Measurements from ENCODE around the gene FAM184A. TPM values are rescaled to one million over a fixed set of nuclear protein-coding genes. Genes with fewer than 3 reads are reported as not detected.
A peak's percentile ranks its signal among the peaks of the same experiment; 100 is the strongest.
"Not testable (repeated sequence)": the region's sequence is repeated elsewhere in the genome, so short reads cannot be mapped to it uniquely, and the experiment has no call there.

The FAM184A gene
- total RNA-seq, 1 donor from 2014 or later = 1.0 TPM

GRCh38 chr6:119100115-119100514 is 21.7 kb upstream of the FAM184A start:
- DNase-seq (ENCODE audit: low spot score) = no peak

- DNase-seq (ENCODE audit: low spot score) = not testable (repeated sequence)
Observed at GRCh38 chr6:119097815-119098361, 19.4 kb upstream of the FAM184A start.

- DNase-seq (ENCODE audit: low spot score) = peak; percentile 65
Observed at GRCh38 chr6:119096721-119097565, 18.5 kb upstream of the FAM184A start.

GRCh38 chr6:119090256-119090655 is 11.8 kb upstream of the FAM184A start:
- DNase-seq (ENCODE audit: low spot score) = no peak

DNA sequence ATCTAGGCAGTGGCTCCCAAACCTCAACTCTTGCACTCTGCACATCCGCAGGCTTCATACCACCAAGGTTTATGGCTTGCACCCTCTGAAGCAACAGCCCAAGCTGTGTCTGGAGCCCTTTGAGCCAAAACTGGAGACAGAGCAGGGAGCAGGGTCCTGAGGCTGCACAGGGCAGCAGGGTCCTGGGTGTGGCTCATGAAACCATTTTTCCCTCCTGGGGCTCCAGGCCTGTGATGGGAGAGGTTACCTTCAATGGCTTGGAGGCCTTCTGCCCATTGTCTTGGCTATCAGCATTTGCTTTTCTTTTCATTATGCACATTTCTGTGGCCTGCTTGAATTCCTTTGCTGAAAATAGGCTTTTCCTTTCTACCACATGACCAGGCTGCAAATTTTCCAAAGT is 6.3 kb upstream of the FAM184A start:
- no peak for DNase-seq (ENCODE audit: low spot score)

DNA sequence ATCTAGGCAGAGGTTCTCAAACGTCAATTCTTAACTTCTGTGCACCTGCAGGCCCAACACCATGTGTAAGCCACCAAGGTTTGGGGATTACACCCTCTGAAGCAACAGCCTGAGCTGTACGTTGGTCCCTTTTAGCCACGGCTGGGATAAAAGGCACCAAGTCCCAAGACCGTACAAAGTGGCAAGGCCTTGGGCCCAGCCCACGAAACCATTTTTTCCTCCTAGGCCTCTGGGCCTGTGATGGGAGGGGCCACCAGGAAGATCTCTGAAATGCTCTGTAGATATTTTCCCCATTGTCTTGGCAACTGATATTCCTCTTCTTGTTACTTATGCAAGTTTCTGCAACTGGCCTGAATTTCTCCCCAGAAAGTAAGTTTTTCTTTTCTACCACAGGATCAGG is 4.5 kb upstream of the FAM184A start:
- no peak for DNase-seq (ENCODE audit: low spot score)

GRCh38 chr6:119079283-119079809 is 882 bp upstream of the FAM184A start:
- DNase-seq (ENCODE audit: low spot score) = no peak

DNA sequence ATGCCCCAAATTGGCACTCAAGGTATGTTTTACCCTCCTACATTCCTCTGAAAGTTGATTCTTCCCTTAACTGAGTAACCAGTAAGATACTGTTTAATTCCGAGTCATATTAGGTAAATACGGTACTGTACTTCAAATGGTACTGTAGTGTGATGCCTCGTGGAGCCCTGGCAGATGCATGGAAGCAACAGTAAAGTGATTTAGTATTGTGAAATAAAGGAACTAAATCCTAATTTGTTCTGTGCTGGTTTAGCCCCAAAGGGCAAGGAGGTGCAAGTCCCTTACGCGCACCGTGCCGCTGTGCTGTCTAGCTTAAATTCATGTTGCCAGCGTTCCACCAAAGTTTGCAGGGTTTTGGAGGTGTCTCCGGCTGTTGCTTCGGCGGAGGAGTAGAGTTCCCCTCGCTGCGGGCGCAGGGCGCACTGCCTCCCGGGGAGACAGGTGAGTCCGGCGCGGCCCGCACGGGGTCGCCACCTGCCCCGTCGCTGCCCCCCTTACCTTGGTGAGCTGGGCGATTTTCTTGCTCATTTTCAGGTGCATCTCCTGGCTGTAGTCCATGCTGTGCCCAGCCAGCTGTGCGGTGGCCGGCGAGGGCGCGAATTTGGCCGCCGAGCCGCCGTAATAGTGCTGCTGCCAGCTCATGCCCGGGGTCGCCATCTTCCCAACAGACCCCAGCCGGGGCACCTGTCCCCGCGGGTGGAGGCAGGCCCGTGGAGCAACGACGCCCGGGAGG is 655 bp downstream of the FAM184A start:
- no peak for DNase-seq (ENCODE audit: low spot score)

GRCh38 chr6:119077391-119077642 is 1.1 kb downstream of the FAM184A start:
- DNase-seq (ENCODE audit: low spot score) = no peak

DNA sequence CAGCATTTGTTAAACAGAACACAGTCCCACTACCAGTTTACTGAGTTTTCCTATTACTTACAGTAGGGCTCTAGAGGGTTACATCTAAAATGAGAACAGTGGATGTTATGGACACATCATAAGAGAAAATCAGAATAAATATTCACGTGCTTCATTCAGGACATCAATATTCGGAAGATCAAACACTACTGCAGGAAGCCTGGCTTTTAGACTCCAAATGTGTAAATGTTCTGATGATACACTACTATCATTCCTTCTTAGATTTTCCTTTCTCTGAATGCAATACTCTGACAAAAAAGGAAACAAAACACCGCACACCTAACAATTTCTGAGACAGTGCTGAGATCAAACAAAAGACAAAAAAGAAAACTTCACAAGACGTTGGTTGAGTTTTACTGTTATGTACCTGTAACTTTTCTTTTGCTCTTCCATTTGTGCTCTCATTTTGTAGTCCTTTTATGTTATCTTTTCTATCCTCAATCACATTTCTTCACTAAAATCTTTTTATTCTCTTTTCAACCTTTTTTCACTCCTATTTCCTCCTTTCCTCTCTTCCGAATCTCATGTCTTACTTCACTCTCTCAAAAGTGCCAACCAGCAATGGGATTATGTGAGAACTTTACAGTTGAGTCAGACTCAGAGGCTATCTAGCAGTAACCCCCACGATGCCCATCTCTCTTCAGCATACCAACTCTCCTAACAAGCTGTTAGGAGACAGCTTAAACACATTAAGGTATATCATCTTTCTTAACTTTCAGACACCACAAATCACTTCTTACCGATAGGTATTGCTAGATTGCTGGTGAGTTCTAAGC is 1.7 kb downstream of the FAM184A start:
- no peak for DNase-seq (ENCODE audit: low spot score)

- no peak for DNase-seq (ENCODE audit: low spot score)
Observed at GRCh38 chr6:119076173-119076572, 2.3 kb downstream of the FAM184A start.

DNA sequence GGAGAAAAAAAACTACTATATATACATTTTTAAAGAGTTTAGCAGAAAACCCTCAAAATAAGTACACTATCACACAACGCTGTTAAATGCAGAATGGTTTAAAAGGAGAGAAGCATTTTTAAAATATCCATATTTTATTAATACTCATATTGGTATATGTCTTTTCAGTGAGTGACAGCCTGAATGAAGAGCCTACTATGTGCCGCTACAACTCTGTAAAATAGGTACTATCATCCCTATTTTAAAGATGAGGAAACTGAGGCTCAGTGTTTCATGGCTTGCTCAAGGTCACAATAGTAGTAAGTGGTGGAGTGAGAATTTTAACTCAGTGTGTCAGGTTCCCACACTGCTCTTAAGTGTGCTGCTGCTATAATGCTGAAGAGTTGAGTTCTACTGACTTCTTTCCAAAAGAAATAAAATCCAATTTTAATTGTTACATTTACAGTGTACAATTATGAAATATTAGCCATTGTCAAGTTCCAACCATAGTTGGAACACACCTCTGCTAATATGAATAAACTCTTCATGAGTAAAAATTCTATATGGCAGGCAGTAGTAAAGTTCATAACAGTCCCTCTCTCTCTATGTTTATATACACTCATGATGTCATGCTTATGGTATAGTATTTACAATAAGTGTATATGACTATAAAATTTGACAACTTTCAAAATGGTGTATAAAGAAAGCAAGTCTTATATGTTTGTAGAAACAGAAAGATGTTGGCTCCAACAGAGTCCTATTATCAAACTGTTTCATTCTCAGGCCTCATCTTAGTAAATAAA is 3.1 kb downstream of the FAM184A start:
- DNase-seq (ENCODE audit: low spot score) = no peak

- no peak for DNase-seq (ENCODE audit: low spot score)
Observed at GRCh38 chr6:119073307-119074051, 5.0 kb downstream of the FAM184A start.

DNA sequence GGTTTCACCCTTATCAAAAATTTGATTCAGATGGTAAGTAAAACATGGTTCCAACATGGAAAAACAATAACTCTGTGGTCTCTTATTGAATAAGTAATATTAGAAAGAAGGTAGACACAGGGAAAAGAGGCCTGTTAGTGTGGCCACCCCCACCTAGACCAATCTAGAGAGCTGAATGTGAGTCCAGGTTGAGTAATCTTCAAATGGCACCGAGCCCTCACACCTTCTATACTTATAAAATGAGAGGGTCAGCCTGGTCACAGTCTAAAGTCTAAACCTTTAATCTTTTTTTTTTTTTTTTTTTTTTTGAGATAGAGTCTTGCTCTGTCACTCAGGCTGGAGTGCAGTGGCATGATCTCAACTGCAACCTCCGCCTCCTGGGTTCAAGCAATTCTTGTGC is 6.9 kb downstream of the FAM184A start:
- DNase-seq (ENCODE audit: low spot score) = no peak

DNA sequence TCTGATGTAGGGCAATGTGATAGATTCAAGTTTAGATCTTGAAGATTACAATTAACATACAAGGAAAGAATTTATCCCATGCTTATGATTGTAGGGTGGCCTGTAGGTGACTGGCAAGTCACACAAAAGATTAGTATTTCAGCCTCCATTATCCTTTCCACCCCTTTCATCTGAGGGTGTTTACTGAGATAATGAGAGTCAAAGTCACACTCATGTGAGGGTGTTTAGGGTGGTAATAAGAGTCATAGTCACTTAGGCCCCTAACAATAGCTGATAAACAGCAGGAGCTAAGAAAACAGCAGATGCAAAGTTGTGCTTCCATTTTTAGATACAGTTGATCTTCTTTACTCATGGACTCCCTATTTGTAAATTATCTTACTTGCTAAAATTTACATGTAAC is 11.4 kb downstream of the FAM184A start:
- DNase-seq (ENCODE audit: low spot score) = no peak

DNA sequence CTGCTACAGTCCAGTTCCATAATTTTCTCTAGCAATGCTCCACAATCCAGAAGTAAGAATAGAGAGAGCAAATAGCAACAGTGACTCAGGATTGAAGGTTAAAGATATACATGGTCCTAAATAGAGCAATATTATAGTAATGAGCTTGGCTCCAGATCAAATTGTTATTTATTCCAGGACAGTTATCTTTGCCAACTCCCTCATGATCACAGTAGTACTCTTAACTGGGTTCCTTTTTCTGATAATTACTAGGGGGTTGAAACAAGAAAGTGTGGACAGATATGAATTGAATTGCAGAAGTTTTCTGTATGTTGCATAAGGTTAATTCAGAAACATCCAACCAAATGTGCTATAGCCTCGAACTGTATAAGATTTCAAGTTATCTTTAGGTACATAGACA is 11.9 kb downstream of the FAM184A start:
- DNase-seq (ENCODE audit: low spot score) = no peak

GRCh38 chr6:119065955-119066354 is 12.5 kb downstream of the FAM184A start:
- DNase-seq (ENCODE audit: low spot score) = no peak

DNA sequence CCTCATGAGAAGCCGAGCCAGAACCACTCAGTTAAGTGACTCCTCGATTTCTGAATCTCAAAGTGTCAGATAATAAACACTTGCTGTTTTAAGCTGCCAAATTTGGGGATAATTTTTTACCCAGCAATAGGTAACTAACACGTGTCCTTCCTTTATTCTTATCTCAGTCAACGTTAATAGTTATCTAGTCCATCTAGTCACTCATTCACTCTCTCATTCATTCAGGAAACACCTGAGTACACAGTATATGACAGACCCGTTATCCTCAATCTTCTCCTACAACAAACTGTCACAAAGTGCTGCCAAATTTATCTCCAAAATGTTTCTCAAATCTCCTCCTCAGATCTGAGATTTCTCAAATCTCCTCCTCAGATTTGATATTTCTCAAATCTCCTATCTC is 13.1 kb downstream of the FAM184A start:
- DNase-seq (ENCODE audit: low spot score) = no peak

- no peak for DNase-seq (ENCODE audit: low spot score)
Observed at GRCh38 chr6:119063491-119063890, 15.0 kb downstream of the FAM184A start.

DNA sequence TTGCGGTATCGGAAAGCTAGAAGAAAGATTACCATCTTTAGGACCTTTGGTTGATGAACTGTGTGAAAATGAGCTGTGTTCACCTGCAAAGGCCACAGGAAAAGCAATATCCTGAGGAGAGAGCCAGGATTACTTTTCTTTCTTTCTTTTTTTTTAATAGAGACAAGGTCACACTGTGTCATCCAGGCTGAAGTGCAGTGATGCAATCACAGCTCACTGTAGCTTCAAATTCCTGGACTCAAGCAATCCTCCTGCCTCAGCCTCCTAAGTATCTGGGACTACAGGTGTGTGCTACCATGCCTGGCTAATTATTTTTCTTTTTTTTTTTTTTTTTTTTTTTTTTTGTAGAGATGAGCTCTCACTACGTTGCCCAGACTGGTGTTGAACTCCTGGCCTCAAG is 17.2 kb downstream of the FAM184A start:
- no peak for DNase-seq (ENCODE audit: low spot score)

Data from mucosa of gallbladder (tissue), 1 donor.